ENCODE results near the gene PLEKHA1. TPM values are rescaled to one million over a fixed set of nuclear protein-coding genes. Genes with fewer than 3 reads are reported as not detected.
A peak's percentile ranks its signal among the peaks of the same experiment; 100 is the strongest.

Gene PLEKHA1
- polyA plus RNA-seq, 3 donors, result 80.9 to 103 (median 102) TPM

DNA sequence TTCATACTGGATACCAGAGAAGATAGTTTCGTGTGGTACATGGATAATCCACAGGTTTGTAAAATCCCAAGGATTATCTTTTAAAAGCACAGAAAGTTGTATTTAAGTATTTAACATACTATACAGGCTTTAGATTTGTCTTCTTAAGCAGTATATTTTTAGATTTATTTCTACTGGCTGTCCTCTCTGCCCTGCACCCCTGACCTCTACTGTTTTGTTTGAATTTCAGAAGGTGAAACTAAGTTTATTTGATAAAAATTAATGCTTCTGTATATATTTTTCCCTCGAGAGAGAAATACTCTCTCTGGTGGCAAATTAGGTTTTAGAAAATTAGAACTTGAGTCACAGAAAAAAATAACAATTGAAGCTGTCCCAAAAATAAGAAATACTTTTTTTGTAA lies 18.8 kb downstream of the PLEKHA1 start:
- no peak for DNase-seq (ENCODE audit: extremely low read depth in 1 of 11, low read depth in 9 of 11, low spot score in 4 of 11)

DNA sequence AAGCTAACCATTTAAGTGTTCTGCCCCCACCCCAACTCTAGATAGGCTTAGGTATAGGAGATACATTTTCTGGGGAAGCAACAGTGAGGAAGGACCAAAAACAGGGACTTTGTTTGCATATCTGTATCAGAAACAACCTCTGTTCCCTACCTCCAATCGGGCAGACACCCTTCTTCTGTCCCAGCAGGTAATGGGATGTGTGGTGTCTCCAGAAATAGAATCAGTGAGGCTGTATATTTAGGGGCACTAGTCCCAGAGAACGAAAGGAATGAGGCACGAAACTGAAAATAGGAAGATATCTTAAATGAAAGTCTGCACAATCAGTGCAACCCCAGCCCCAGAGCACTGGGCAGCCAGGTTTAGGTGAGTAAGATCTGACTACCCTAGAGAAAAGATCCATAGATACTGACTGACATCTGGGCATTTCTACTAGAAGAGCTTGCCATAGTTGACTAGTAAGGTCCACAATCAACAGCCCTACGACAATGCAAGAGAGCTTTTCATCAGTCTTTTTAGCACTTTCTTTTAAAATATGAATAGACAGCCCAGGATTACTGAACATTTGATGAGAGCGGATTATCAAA lies 28.1 kb downstream of the PLEKHA1 start:
- no peak for DNase-seq (ENCODE audit: extremely low read depth in 1 of 11, low read depth in 9 of 11, low spot score in 4 of 11)

DNA sequence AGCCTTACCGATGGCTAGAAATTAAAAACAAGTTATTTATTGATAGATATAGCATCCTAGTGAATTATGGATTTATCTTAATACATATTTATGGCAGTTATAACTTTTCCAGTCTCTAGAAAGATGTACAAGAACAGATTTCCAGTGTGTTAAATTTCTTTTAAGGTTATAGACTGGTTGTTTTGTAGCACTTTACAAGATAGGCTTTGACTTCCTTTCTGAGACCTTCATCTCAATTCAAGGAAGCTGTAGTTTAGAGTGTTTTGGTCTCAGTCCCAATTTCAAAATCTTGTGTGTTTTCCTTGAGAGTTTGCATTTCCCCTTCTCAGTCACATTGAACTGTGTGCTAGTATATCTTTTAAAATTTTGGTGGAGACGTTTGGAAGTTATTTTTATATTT lies 30.1 kb downstream of the PLEKHA1 start:
- DNase-seq (ENCODE audit: extremely low read depth in 1 of 11, low read depth in 9 of 11, low spot score in 4 of 11), result no peak

DNA sequence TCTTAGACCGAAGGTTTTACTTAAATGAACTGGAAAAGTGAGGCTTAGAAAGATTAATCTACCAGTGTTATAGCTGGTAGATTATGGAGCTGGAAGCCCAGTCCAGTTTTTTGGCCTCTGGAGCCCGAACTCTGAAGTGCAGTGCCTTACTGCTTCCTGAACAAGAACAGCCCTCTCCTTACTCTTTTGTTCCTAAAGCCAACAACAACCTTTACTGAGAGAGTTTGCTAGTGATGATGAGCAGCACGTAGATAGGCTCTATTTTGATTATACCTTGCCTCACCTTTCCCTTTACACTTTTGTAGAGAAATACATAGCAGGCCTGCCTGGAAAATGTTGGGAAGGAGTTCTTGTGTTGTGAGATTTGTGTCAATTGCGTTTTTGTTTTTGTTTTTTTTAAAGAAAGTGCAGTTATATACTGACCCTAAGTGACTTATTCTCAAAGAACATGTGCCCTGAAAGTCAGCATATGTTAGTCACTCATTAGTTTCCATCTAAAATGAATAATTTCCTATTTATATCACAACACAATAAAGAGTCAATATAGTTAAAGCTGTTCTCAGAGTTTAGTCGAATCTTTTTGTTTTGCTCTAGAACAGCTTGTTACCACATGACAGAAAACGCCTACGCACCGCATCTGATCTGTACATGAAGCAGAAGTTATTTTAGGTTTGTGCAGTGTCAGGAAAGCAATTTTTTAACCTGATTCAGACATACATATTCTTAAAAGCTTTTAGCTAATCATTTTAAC lies 33.0 kb downstream of the PLEKHA1 start:
- DNase-seq (ENCODE audit: extremely low read depth in 1 of 11, low read depth in 9 of 11, low spot score in 4 of 11), result no peak

DNA sequence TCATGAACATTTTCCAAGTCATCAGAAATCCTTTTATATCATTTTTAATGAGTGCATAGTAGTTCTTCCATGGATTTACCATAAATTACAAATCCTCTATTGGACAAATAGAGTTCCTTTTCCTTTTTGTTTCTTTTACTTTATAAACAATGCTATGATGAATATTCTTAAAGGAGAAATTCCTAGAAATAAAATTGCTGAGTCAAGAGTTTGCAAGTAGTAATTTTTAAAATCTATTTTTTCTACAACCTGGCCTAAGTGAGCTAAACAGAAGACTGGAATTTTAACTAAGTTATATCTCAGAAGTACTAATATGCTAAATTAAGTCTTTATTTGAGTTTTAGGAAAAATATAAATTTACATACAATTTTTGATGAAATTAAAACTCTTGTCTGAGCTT lies 38.8 kb downstream of the PLEKHA1 start:
- DNase-seq (ENCODE audit: extremely low read depth in 1 of 11, low read depth in 9 of 11, low spot score in 4 of 11), result no peak

DNA sequence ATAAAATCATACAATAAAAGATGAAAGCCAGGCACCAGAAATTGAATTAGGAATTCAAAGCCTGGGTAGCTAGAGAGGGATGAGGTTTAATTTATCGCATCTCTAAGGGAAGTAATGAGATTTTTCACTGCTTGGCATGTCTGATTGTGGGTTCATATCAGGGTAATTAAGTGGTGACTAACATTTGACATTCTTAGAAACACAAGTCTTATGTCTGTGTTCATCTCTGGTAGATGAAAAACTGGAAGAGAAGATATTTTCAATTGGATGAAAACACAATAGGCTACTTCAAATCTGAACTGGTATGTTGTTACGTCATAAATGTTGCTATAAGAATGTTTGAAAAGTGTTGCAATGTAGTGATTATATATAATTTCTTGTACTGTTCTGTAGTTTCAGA lies 43.2 kb downstream of the PLEKHA1 start:
- no peak for DNase-seq (ENCODE audit: extremely low read depth in 1 of 11, low read depth in 9 of 11, low spot score in 4 of 11)

DNA sequence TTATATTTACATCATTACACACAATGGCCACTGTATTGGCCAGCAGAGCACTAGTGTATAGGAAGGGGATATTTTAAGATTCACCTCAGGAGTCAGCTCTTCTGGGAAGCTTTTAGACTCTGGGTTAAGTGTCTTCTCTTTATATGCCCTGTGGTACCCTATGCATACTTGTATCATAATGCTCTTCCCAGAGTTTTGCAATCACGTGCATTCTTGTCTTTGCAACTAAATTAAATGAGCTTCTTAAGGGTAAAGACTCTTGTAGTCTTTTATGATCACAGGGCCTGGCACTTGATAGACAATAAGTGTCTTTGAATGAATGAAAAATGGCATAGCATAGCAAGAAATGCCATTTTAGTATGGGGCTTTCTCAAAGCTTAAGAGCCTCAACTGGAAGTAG lies 44.5 kb downstream of the PLEKHA1 start:
- DNase-seq (ENCODE audit: extremely low read depth in 1 of 11, low read depth in 9 of 11, low spot score in 4 of 11), result no peak

DNA sequence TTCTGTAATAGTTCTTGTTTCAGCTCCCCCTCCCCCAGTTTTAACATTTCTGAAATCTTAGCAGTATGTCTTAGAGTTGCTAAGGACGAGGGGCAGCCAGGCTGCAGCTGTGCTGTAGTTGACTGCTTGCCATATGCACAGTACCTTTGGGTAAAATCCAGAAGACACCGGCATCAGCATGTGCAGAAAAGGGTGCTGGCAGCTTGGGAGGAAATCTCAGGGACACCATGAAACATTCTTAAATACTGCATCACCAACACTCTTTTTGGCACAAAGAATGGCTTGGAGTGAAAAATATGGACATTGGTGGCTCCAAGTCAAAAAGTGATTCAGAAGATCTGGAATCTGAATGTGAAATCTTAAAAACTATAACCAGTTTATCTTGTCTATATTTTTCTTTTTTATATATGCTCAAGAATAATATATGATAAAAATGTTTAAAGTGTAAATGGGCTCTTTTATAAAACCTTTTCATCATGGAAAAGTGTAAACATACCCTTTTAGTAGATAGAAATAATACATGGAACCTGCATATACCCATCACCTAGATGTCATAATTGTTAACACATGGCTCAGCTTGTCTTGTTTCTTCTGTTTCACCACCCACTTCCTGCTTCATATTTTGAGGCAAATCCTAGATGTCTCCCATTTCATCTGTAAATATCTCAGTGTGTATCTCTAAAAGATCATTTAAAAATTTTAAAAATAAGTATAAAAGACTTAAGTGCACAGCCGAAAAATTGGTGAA lies 45.5 kb downstream of the PLEKHA1 start:
- DNase-seq (ENCODE audit: extremely low read depth in 1 of 11, low read depth in 9 of 11, low spot score in 4 of 11), result no peak

DNA sequence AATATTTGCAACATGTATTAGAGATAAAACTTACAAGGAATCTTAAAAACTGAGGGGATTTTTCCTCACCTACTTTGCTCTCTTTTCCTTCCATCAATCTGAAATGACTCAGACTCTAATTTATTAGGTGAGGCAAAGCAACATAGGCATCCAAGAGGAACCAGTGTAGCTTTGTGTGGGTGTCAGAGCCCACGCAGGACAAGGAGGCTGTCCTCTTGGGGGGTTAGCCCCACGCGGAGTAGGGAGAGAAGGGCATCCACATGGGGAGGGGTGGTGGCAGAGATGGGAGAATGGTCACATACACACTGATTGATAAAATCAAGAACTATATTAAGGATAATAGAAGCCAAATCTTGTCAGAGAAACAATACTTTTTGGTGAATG lies 46.1 kb downstream of the PLEKHA1 start:
- no peak for DNase-seq (ENCODE audit: extremely low read depth in 1 of 11, low read depth in 9 of 11, low spot score in 4 of 11)

DNA sequence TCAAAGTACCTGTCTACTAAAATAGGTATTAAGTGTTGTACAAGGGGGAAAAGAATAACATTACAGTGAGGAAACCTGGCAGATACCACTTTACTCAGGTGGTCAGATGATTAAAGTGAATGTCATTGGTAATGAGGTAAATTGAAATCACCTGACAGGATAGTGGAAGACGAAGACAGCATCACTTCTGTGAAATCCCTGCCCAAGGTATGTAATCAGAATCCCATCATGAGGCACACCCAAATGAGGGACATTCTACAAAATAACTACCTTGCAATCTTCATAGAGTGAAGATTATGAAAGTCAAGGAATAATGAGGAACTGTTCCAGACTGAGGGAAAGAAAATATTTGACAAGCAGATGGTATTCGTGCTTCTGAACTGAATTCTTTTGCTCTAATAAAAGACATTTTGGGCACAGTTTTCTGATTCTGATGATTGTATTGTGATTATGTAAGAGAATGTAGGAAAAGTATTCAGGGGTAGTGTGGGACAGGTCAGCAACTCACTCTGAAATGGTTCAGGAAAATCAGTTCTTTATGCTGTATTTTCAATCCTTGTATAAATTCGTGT lies 46.6 kb downstream of the PLEKHA1 start:
- DNase-seq (ENCODE audit: extremely low read depth in 1 of 11, low read depth in 9 of 11, low spot score in 4 of 11), result no peak

DNA sequence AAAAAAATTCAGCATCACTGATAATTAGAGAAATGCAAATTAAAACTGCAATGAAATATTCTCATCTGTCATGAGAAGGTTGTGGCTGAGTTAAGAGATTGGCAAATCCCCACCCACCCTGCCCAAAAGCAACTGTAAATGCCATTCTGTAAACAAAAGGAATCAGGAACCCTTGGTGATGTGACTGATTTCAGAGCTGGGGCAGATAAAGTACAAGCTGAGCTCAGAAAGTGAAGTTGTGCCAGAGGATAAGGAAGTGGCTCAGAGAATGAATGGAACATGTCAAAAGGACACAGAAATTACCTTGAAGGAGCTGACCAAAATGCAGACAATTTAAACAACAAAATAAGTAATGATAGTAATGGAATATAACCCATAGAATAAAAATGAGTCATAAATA lies 47.2 kb downstream of the PLEKHA1 start:
- DNase-seq (ENCODE audit: extremely low read depth in 1 of 11, low read depth in 9 of 11, low spot score in 4 of 11), result no peak

DNA sequence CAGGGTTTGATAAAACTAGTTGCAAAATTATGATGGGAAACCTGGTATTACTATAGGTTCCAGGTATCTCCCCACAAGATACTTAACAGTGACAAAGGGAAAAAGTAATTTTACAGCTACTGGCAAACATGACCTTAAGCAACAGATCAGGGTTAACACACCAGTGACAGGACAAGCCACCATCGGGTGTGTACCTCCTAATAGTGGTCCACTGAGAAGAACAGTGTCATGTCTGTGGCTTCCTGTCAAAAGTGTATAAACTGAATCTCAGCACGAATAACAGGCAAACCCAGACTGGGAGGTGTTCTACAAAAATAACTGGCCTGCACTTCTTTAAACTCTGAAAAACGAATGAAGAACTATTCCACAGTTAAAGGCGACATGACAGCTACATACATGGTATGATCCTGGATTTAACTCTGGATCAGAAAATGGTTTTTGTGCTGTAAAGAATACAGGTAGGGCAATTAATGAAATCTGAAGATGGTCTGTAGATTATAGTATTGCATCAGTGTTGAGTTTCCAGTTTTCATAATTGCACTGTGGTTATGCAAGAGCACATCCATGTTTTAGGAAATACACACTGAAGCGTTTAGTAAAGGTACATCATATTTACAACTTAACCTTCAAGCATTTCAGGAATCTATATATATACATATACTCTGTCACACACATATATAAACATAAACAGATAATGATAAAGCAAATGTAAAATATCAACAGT lies 47.9 kb downstream of the PLEKHA1 start:
- no peak for DNase-seq (ENCODE audit: extremely low read depth in 1 of 11, low read depth in 9 of 11, low spot score in 4 of 11)

DNA sequence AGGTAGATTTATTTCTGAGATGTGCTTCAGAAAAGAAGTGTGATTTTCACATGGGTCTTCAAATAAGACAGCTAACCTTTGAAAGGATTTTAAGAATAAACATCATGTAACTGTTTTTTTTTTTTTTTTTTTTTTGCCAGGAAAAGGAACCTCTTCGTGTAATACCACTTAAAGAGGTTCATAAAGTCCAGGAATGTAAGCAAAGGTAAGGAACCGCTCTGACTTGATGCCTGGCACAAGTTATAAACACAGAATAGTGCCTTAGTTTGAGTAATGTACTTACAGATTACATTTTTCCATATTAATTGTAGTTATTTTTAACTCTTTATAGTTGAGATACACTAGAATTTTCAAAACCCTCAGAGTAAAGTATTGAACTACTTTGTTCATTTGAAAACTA lies 49.6 kb downstream of the PLEKHA1 start:
- no peak for DNase-seq (ENCODE audit: extremely low read depth in 1 of 11, low read depth in 9 of 11, low spot score in 4 of 11)

DNA sequence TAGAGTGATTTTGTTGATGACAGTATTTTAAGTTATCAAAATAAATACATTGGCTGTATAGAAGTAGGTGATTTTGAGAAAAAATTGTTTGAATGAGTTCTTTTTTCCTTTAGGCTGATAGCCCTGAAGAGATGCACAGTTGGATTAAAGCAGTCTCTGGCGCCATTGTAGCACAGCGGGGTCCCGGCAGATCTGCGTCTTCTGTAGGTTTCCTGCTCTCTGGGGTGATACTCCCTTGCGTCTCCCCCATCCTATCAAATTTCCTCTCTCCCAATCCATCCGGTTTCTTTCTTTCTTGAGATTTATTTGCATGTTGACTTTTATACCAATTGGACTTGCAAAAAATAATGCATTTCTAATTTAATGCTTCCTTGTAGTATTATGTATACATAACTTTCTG lies 52.3 kb downstream of the PLEKHA1 start:
- DNase-seq (ENCODE audit: extremely low read depth in 1 of 11, low read depth in 9 of 11, low spot score in 4 of 11), result no peak

DNA sequence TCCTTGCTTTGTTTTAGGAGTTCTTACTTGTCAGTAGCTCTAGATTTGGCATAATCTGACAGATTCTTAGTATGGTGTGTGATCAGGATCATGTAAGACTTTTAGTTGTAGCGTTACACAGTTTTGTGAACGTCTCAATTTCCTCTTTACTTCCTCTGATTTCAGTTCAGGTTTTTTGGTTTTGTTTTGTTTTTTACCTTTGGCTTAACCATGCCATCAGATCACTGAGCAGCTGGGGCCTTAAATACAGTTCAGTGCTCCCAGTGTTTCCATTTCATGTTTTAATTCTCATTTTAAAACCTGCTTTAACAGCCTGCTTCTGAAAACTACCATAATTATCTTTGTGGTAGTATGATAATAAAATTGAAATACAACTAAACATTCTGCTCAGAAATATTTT lies 52.8 kb downstream of the PLEKHA1 start:
- no peak for DNase-seq (ENCODE audit: extremely low read depth in 1 of 11, low read depth in 9 of 11, low spot score in 4 of 11)

DNA sequence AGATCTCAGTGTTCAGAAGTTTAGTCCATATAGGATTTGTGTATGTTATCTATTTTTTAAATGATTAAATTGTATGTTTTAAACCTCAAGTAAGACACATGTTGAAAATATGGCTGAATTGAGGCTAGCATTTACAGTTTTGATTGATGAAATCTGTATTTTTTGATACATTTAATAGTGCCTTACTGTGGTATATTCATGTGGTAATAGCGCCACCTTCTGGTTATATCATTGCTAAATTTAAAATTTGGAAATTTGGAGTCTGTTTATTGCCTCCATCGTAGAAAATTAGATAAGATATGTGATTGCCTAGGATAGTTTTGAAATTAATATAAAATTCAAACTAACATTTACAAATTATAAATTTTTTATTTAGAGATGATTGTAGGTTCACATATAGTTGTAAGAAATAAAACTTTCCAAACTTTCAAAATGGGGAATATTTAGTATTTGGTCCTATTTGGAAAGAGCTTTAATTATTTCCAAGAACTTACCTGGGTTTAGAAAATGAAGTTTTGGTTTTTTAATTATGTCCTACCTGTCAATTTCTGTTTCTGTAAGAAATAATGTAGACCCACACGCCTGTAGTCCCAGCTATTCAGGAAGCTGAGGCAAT lies 60.8 kb downstream of the PLEKHA1 start:
- DNase-seq (ENCODE audit: extremely low read depth in 1 of 11, low read depth in 9 of 11, low spot score in 4 of 11), result peak in 7 of 11 donors; percentile 4 to 56 (median 25)

DNA sequence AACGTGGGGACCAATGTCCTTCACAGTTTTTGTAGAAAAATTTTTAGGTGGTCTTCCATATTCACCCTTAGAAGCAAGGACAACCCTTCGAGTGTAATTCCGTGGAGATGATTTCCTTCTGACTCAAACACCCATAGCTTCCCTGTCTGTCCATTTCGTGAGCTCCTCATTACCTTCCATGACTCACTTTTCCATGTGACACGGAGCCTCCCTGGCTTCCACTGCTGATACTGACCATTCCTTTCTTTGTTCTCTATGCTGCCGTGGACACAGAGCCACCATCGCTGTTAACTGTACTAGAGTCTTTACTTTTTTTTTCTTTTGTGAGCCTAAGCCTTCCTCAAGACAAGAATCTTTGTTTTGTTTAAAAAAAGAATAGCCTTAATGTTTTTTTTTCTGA lies 67.5 kb downstream of the PLEKHA1 start:
- DNase-seq (ENCODE audit: extremely low read depth in 1 of 11, low read depth in 9 of 11, low spot score in 4 of 11), result no peak

DNA sequence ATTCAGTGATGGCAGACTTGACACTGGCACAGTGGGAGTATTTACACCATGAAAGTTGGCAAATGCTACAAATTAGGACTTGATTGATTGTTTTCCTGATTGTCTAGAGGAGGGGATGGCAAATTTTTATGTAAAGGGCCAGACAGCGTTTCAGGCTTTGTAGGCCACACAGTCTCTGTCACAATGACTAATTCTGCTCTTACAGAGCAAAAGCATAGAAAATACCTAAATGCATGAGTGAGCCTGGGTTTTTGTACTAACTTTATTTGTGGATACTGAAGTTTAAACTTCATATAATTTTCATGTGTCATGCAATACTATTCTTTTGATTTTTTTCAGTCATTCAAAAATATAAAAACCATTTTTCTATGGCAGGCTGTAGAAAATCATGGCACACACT lies 71.0 kb downstream of the PLEKHA1 start:
- DNase-seq (ENCODE audit: extremely low read depth in 1 of 11, low read depth in 9 of 11, low spot score in 4 of 11), result no peak

DNA sequence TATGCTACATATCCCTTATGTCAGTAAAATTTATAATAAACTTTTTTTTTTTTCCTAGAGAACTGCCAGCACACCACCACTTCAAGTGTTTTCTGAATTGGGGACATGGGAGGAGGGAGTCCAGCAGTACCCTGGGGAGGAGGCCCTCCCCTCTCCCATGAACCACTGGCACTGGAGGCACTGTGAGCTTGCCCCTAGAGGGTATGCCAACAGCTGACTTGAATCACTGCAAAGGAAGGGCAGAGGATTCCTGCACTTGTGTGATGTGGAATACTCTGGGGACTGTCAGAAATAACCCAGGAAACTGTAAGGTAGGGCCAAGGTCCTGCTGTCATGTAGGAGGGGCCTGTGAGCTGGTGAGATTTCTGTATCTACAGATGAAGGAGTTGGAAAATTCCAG lies 71.4 kb downstream of the PLEKHA1 start:
- DNase-seq (ENCODE audit: extremely low read depth in 1 of 11, low read depth in 9 of 11, low spot score in 4 of 11), result no peak

Data from renal cortex interstitium (tissue), 11 donors.